Peyer's patch (tissue), 4 donors: Measurements from ENCODE around the gene CDKAL1. TPM values are rescaled to one million over a fixed set of nuclear protein-coding genes. Genes with fewer than 3 reads are reported as not detected.

Experiments
- DNase-seq, 3 donors: peaks; one replicate each; pipeline ENCODE4 v3.0.0-alpha.2; 2017 to 2019
- H3K27ac ChIP-seq, 4 donors: fragments of 200-600 bp; sonication (generic); one replicate each; pipeline ENCODE4 v1.5.1; 2016 to 2019
- H3K27me3 ChIP-seq, 2 donors: fragments of 200-600 bp; sonication (generic); one replicate each; pipeline ENCODE4 v1.5.1; 2019
- H3K36me3 ChIP-seq, 3 donors: fragments of 200-600 bp; sonication (generic); one replicate each; pipeline ENCODE4 v1.5.1; 2016 to 2019
- H3K4me1 ChIP-seq, 4 donors: fragments of 200-600 bp; sonication (generic); one replicate each; pipeline ENCODE4 v1.5.1; 2016 to 2019
- H3K4me3 ChIP-seq, 4 donors: fragments of 200-600 bp; sonication (generic); 1 replicate in 3 of 4; 2 replicates in 1 of 4; pipeline ENCODE4 v1.5.1; 2016 to 2019; ENCODE audit warnings: mild to moderate bottlenecking in 1 of 4
- H3K9me3 ChIP-seq, 4 donors: fragments of 200-600 bp; sonication (generic); one replicate each; pipeline ENCODE4 v1.5.1; 2016 to 2019; ENCODE audit warnings: mild to moderate bottlenecking in 1 of 4
- CTCF ChIP-seq, 6 experiments: fragments of 450-650 bp in 4 of 6; fragments of 200-600 bp in 2 of 6; sonication (generic) in 1 of 6; IDR thresholded peaks; one replicate each; pipeline ENCODE4 v1.5.1; 2017 to 2019; ENCODE audit warnings: antibody characterized with exemption in 6 of 6, mild to moderate bottlenecking in 3 of 6, moderate library complexity in 1 of 6
- POLR2A ChIP-seq, 2 donors: fragments of 450-650 bp; IDR thresholded peaks; one replicate each; pipeline ENCODE4 v1.5.1; 2017; ENCODE audit warnings: antibody characterized with exemption in 2 of 2, mild to moderate bottlenecking in 2 of 2, moderate library complexity in 2 of 2
- total RNA-seq, 4 donors: library from RNA; depleted of rRNA; stranded (reverse); fragments of >200 nt; gene quantifications; one replicate each; pipeline ENCODE4 v1.1.0, GENCODE V29; 2016

CDKAL1 gene
- total RNA-seq, 4 donors from 2014 or later: 10.3 to 31.4 (median 11.6) TPM

GRCh38 chr6:21000331-21000801 is 466.1 kb downstream of the CDKAL1 start:
- H3K4me3 ChIP-seq: no peak overlapping the region
- no peaks in the 10 kb centered on the region for H3K9me3 ChIP-seq
- no peaks in the 10 kb centered on the region for H3K27me3 ChIP-seq
- TF ChIP-seq CTCF (IDR thresholded peaks at IDR 0.05) (no peak), POLR2A (IDR thresholded peaks at IDR 0.05) (no peak)
- no peaks in the 10 kb centered on the region for H3K36me3 ChIP-seq
- no peak overlapping the region for H3K27ac ChIP-seq
- no peak for DNase-seq
- H3K4me1 ChIP-seq: no peaks in the 10 kb centered on the region

DNA sequence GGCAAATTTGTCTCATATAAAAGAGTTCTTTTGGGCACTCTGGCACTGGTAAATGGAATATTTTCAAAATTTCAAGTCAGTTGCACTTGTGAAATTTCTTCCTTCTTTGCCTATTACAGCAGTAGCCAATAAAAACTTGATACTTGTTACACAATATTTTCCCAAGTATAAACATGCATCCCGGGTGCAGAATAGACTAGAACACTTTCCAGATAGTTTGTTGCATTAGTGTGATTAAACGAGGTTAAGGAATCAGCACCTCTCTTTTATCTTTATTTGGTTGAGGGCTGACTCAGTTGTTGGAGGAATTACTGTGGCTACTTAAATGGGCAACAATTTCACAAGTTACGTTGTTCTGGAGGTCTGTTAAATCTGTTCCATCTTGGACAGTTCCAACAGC is 467.5 kb downstream of the CDKAL1 start:
- no peak overlapping the region for H3K4me3 ChIP-seq

DNA sequence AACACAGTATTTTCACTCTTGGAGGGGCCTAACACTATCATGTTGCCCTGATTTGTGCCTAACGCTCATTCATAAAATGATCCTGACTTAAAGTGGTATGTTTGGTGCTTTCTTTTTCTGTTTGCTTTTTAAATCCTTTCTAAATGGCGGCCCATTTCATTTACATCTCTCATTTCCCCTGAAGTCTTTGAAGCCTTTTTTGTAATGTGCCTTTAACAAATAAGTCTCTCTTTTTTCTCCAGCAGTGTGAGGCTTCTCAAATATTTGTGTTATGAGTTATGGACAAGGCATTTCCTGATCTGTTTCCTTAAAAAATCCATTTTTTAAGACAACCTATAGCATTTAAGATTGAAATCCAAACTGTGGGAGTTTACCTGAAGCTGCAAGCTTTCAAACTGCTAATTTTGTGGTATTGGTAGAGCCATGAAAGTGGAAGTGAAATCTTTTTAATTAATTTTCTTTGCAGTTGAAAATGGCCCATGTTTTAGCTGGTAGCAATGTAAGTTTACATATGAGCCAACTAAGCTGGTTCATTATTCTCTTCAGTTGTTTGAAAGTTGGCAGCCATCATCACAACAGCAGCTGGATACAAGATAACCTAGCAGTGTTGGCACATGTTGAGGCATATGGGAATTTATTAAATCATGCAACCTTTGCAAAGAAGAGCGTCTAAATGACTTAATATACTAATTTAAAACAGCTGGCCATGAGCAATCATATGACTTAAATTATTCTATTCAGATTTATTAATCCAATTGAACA is 469.7 kb downstream of the CDKAL1 start:
- TF ChIP-seq CTCF (IDR thresholded peaks at IDR 0.05) (no peak), POLR2A (IDR thresholded peaks at IDR 0.05) (no peak)
- DNase-seq: no peak
- Histone ChIP-seq H3K27ac (no peak overlapping the region), H3K9me3 (no peaks in the 10 kb centered on the region), H3K4me3 (no peak overlapping the region), H3K4me1 (peaks cover 0 to 4% (median 0%) of the 10 kb centered on the region in 4 donors), H3K36me3 (no peaks in the 10 kb centered on the region), H3K27me3 (no peaks in the 10 kb centered on the region)

More for the DNA sequence above, 467.5 kb downstream of the CDKAL1 start:
- Histone ChIP-seq H3K36me3 (no peaks in the 10 kb centered on the region), H3K27ac (no peak overlapping the region), H3K4me1 (peaks cover 0 to 4% (median 0%) of the 10 kb centered on the region in 4 donors), H3K9me3 (no peaks in the 10 kb centered on the region), H3K27me3 (no peaks in the 10 kb centered on the region)
- TF ChIP-seq CTCF (IDR thresholded peaks at IDR 0.05): no peak
- no peak for TF ChIP-seq POLR2A (IDR thresholded peaks at IDR 0.05)
- no peak for DNase-seq

- no peak overlapping the region for H3K4me3 ChIP-seq
- H3K27ac ChIP-seq: no peak overlapping the region
- DNase-seq: peak in 1 of 3 donors; percentile 57
- no peaks in the 10 kb centered on the region for H3K9me3 ChIP-seq
- no peaks in the 10 kb centered on the region for H3K36me3 ChIP-seq
- no peaks in the 10 kb centered on the region for H3K27me3 ChIP-seq
- TF ChIP-seq CTCF (IDR thresholded peaks at IDR 0.05): no peak
- no peak for TF ChIP-seq POLR2A (IDR thresholded peaks at IDR 0.05)
- H3K4me1 ChIP-seq: peaks cover 0 to 4% (median 0%) of the 10 kb centered on the region in 4 donors
These were observed 471.7 kb downstream of the CDKAL1 start for GRCh38 chr6:21005816-21006570.

DNA sequence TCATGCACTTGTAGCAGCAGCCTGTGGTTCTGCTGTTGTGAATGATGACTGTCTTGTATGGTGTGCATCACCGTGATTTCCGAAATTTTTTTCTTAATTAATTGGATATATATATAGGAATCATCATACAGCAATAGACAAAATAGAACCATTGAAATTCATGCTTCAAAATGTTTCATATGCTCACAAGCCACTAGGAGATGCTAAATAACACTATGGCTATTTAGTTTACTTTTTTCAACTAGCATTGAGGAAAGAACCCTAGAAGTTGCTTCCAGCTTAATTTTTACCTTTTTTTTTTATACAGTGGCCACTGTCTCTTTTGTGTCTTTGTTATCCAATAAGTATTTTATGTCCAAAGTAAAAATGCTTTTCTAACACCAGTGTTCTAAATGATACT is 485.4 kb downstream of the CDKAL1 start:
- H3K27me3 ChIP-seq: no peaks in the 10 kb centered on the region
- H3K4me3 ChIP-seq: no peak overlapping the region
- no peak overlapping the region for H3K27ac ChIP-seq
- H3K36me3 ChIP-seq: no peaks in the 10 kb centered on the region
- TF ChIP-seq POLR2A (IDR thresholded peaks at IDR 0.05): no peak
- TF ChIP-seq CTCF (IDR thresholded peaks at IDR 0.05): no peak
- no peak for DNase-seq
- H3K4me1 ChIP-seq: no peaks in the 10 kb centered on the region
- H3K9me3 ChIP-seq: no peaks in the 10 kb centered on the region
